Sigmoid colon (tissue), 7 donors: Measurements from ENCODE around the gene IL17C. TPM values are rescaled to one million over a fixed set of nuclear protein-coding genes. Genes with fewer than 3 reads are reported as not detected.

Experiments used
- DNase-seq: peaks from one replicate; pipeline ENCODE4 v3.0.0-alpha.2; 2019
- H3K27ac ChIP-seq, 4 donors: fragments of 200-600 bp; sonication (generic); one replicate each; pipeline ENCODE4 v1.5.1; 2016 to 2019; ENCODE audit warnings: mild to moderate bottlenecking in 1 of 4
- H3K27me3 ChIP-seq, 3 donors: fragments of 200-600 bp; sonication (generic); one replicate each; pipeline ENCODE4 v1.5.1; 2019; ENCODE audit warnings: mild to moderate bottlenecking in 1 of 3
- H3K36me3 ChIP-seq, 4 donors: fragments of 200-600 bp; sonication (generic); one replicate each; pipeline ENCODE4 v1.5.1; 2016 to 2019
- H3K4me1 ChIP-seq, 4 donors: fragments of 200-600 bp; sonication (generic); one replicate each; pipeline ENCODE4 v1.5.1; 2017 to 2019
- H3K4me3 ChIP-seq, 4 donors: fragments of 200-600 bp; sonication (generic); one replicate each; pipeline ENCODE4 v1.5.1; 2017 to 2019; ENCODE audit warnings: mild to moderate bottlenecking in 2 of 4, moderate library complexity in 1 of 4
- H3K9me3 ChIP-seq, 4 donors: fragments of 200-600 bp in 3 of 4; sonication (generic) in 3 of 4; one replicate each; pipeline versions ENCODE4 v1.5.1 to v1.6.1; 2013 to 2019
- CTCF ChIP-seq, 4 experiments: fragments of 450-650 bp in 3 of 4; fragments of 200-600 bp in 1 of 4; IDR thresholded peaks; one replicate each; pipeline ENCODE4 v1.5.1; 2016 to 2019; ENCODE audit warnings: antibody characterized with exemption in 4 of 4, mild to moderate bottlenecking in 3 of 4, moderate library complexity in 2 of 4
- EP300 ChIP-seq, 4 donors: sonication (generic); formaldehyde crosslinking; IDR thresholded peaks; one replicate each; pipeline ENCODE4 v1.6.1; 2017; ENCODE audit warnings: antibody characterized with exemption in 4 of 4
- POLR2A ChIP-seq, 2 donors: fragments of 450-650 bp; IDR thresholded peaks; one replicate each; pipeline ENCODE4 v1.6.1; 2016; ENCODE audit warnings: antibody characterized with exemption in 2 of 2, mild to moderate bottlenecking in 2 of 2, moderate library complexity in 2 of 2
- POLR2AphosphoS5 ChIP-seq, 4 donors: sonication (generic); formaldehyde crosslinking; IDR thresholded peaks; one replicate each; pipeline ENCODE4 v1.6.1; 2017; ENCODE audit warnings: antibody characterized with exemption in 4 of 4
- WGBS, 2 donors: extraction: QIAGEN DNeasy Blood & Tissue Kit; methylation state at CpG; one replicate each; pipeline ENCODE4 v1.1.7; 2013; 5-methylcytosine and 5-hydroxymethylcytosine counted together
- intact Hi-C: fragments of 100-400 bp; cut with DNase I; formaldehyde crosslinking; loops from one replicate; pipeline ENCODE4 v1.15.1; 2023
- polyA plus RNA-seq, 3 donors: library from polyadenylated mRNA; stranded (reverse); fragments of 200-250 nt; gene quantifications; one replicate each; pipeline ENCODE4 v1.2.3, GENCODE V29; 2013
- total RNA-seq, 4 donors: library from RNA; depleted of rRNA; stranded (reverse); fragments of >200 nt; gene quantifications; one replicate each; pipeline ENCODE4 v1.1.0, GENCODE V29; 2016
- donor health status: healthy with polysubstance abuse.
- donor health status: Bipolar disorder and iron deficiency.
- donor health status: healthy.

IL17C gene
- total and polyA plus RNA-seq, 7 donors = 0.96 TPM; not detected in 6

- peaks cover 0 to 14% (median 0%) of the 10 kb centered on the region in 3 donors for H3K27me3 ChIP-seq
- no peak for DNase-seq
- H3K27ac ChIP-seq = no peak overlapping the region
- no peak for TF ChIP-seq POLR2A (IDR thresholded peaks at IDR 0.05)
- TF ChIP-seq EP300 (IDR thresholded peaks at IDR 0.05) = no peak
- no peak for TF ChIP-seq CTCF (IDR thresholded peaks at IDR 0.05)
- no peak for TF ChIP-seq POLR2AphosphoS5 (IDR thresholded peaks at IDR 0.05)
- peaks cover 0 to 23% (median 20%) of the 10 kb centered on the region in 4 donors for H3K4me1 ChIP-seq
- H3K36me3 ChIP-seq = peaks cover 0 to 61% (median 4%) of the 10 kb centered on the region in 4 donors
- intact Hi-C loops = no loop called here
- H3K9me3 ChIP-seq = no peaks in the 10 kb centered on the region
- H3K4me3 ChIP-seq = no peak overlapping the region
- WGBS, 2 donors = 91 to 92% methylated on average over 28 of the region's 28 CpGs
Observed at GRCh38 chr16:88654363-88655052, 16.1 kb downstream of the IL17C start.

- intact Hi-C loops = no loop called here
- H3K4me1 ChIP-seq = peaks cover 0 to 16% (median 14%) of the 10 kb centered on the region in 4 donors
- H3K4me3 ChIP-seq = no peak overlapping the region
- WGBS, 2 donors = 97% methylated on average over 50 of the region's 50 CpGs
- no peak for TF ChIP-seq CTCF (IDR thresholded peaks at IDR 0.05)
- no peak for TF ChIP-seq POLR2A (IDR thresholded peaks at IDR 0.05)
- TF ChIP-seq EP300 (IDR thresholded peaks at IDR 0.05) = no peak
- peaks cover 0 to 14% (median 0%) of the 10 kb centered on the region in 3 donors for H3K27me3 ChIP-seq
- H3K9me3 ChIP-seq = no peaks in the 10 kb centered on the region
- no peak overlapping the region for H3K27ac ChIP-seq
- no peak for DNase-seq
- peaks cover 0 to 61% (median 4%) of the 10 kb centered on the region in 4 donors for H3K36me3 ChIP-seq
Observed at GRCh38 chr16:88655053-88655732, 16.8 kb downstream of the IL17C start.

GRCh38 chr16:88655733-88656281 is 17.4 kb downstream of the IL17C start:
- peaks cover 0 to 9% (median 0%) of the 10 kb centered on the region in 3 donors for H3K27me3 ChIP-seq
- H3K36me3 ChIP-seq = peaks cover 0 to 61% (median 4%) of the 10 kb centered on the region in 4 donors
- no peaks in the 10 kb centered on the region for H3K9me3 ChIP-seq
- TF ChIP-seq CTCF (IDR thresholded peaks at IDR 0.05) (no peak), POLR2AphosphoS5 (IDR thresholded peaks at IDR 0.05) (no peak), EP300 (IDR thresholded peaks at IDR 0.05) (no peak), POLR2A (IDR thresholded peaks at IDR 0.05) (no peak)
- peaks cover 0 to 10% (median 9%) of the 10 kb centered on the region in 4 donors for H3K4me1 ChIP-seq
- 95 to 96% methylated on average over 29 of the region's 29 CpGs for WGBS, 2 donors
- H3K4me3 ChIP-seq = no peak overlapping the region
- no peak overlapping the region for H3K27ac ChIP-seq
- intact Hi-C loops = no loop called here
- no peak for DNase-seq

- intact Hi-C loops = no loop called here
- DNase-seq = no peak
- Histone ChIP-seq H3K27ac (no peak overlapping the region), H3K36me3 (peaks cover 0 to 61% (median 4%) of the 10 kb centered on the region in 4 donors), H3K4me3 (no peak overlapping the region), H3K9me3 (no peaks in the 10 kb centered on the region), H3K4me1 (peaks cover 0 to 7% (median 3%) of the 10 kb centered on the region in 4 donors), H3K27me3 (peaks cover 0 to 3% (median 0%) of the 10 kb centered on the region in 3 donors)
- WGBS, 2 donors = 90 to 91% methylated on average over 25 of the region's 25 CpGs
- TF ChIP-seq POLR2AphosphoS5 (IDR thresholded peaks at IDR 0.05) = no peak
- no peak for TF ChIP-seq EP300 (IDR thresholded peaks at IDR 0.05)
- no peak for TF ChIP-seq CTCF (IDR thresholded peaks at IDR 0.05)
- no peak for TF ChIP-seq POLR2A (IDR thresholded peaks at IDR 0.05)
Observed at GRCh38 chr16:88656291-88656980, 18.1 kb downstream of the IL17C start.
